Neural cell (in vitro differentiated cells): ENCODE measurements around the gene NDUFA5. TPM values are rescaled to one million over a fixed set of nuclear protein-coding genes. Genes with fewer than 3 reads are reported as not detected.

Experiments used
- H2AFZ ChIP-seq: fragments of 200-600, 300-800 bp; sonication (generic), shearing (Covaris generic); 2 replicates; pipeline ENCODE4 v1.6.0; 2014; ENCODE audit warnings: low read depth, mild to moderate bottlenecking, antibody characterized with exemption, low read length, moderate library complexity
- H3F3A ChIP-seq: fragments of 200-600 bp; shearing (Covaris generic); 2 replicates; pipeline ENCODE4 v1.6.1; 2016; ENCODE audit warnings: mild to moderate bottlenecking, moderate library complexity, mixed read lengths, antibody characterized with exemption, low read length; ENCODE audit not compliant: insufficient read depth, poor library complexity, severe bottlenecking
- H3K27ac ChIP-seq: fragments of 200-600, 300-800 bp; sonication (generic), shearing (Covaris generic); 2 replicates; pipeline ENCODE4 v1.5.1; 2014; ENCODE audit warnings: mild to moderate bottlenecking, low read length, moderate library complexity
- H3K27me3 ChIP-seq: fragments of 300-800, 200-600 bp; sonication (generic), shearing (Covaris generic); 2 replicates; pipeline ENCODE4 v1.6.0; 2014; ENCODE audit warnings: mild to moderate bottlenecking, low read depth, low read length, moderate library complexity; ENCODE audit not compliant: insufficient read depth
- H3K36me3 ChIP-seq: fragments of 300-800, 200-600 bp; sonication (generic), shearing (Covaris generic); 2 replicates; pipeline ENCODE4 v1.5.1; 2014; ENCODE audit warnings: mild to moderate bottlenecking, antibody characterized with exemption, low read length, moderate library complexity; ENCODE audit not compliant: insufficient read depth
- H3K4me2 ChIP-seq: fragments of 300-800, 200-600 bp; sonication (generic), shearing (Covaris generic); 2 replicates; pipeline ENCODE4 v1.6.0; 2014; ENCODE audit warnings: mild to moderate bottlenecking, low read length
- H3K4me3 ChIP-seq: fragments of 300-800, 200-600 bp; sonication (generic), shearing (Covaris generic); 2 replicates; pipeline ENCODE4 v1.5.1; 2014; ENCODE audit warnings: mild to moderate bottlenecking, low read length, moderate library complexity
- H3K79me2 ChIP-seq: fragments of 200-600 bp; shearing (Covaris generic); replicated peaks from 2 replicates; pipeline ENCODE4 v1.6.0; 2014; ENCODE audit warnings: mild to moderate bottlenecking, low read length, moderate library complexity; ENCODE audit not compliant: insufficient read depth
- H3K9ac ChIP-seq: fragments of 300-800, 200-600 bp; sonication (generic), shearing (Covaris generic); 2 replicates; pipeline ENCODE4 v1.6.1; 2016; ENCODE audit warnings: mild to moderate bottlenecking, low read length, mixed read lengths
- H3K9me2 ChIP-seq: fragments of 200-600 bp; shearing (Covaris generic); 2 replicates; pipeline ENCODE4 v1.6.1; 2016; ENCODE audit warnings: mild to moderate bottlenecking, low read length, mixed read lengths; ENCODE audit not compliant: insufficient read depth
- H3K9me3 ChIP-seq: fragments of 200-600, 300-800 bp; sonication (generic), shearing (Covaris generic); 2 replicates; pipeline ENCODE4 v1.6.1; 2016; ENCODE audit warnings: mild to moderate bottlenecking, mixed run types, low read length, moderate library complexity, mixed read lengths
- H4K20me1 ChIP-seq: fragments of 200-600 bp; shearing (Covaris generic); 2 replicates; pipeline ENCODE4 v1.6.1; 2016; ENCODE audit warnings: mild to moderate bottlenecking, mixed run types; ENCODE audit not compliant: insufficient read depth
- CTCF ChIP-seq: fragments of 450-650 bp; IDR thresholded peaks from 2 replicates; pipeline ENCODE4 v1.5.1; 2014; ENCODE audit warnings: antibody characterized with exemption, mild to moderate bottlenecking, moderate library complexity; ENCODE audit not compliant: poor library complexity, severe bottlenecking
- EP300 ChIP-seq: fragments of 450-650 bp; conservative IDR thresholded peaks from 2 replicates; pipeline ENCODE4 v1.6.1; 2014; ENCODE audit warnings: antibody characterized with exemption, mild to moderate bottlenecking, moderate library complexity; ENCODE audit not compliant: poor library complexity, severe bottlenecking
- EZH2 ChIP-seq: fragments of 200-600, 300-800 bp; shearing (Covaris generic), sonication (generic); IDR thresholded peaks from 2 replicates; pipeline ENCODE4 v1.6.1; 2014; ENCODE audit warnings: antibody characterized with exemption, low read length, borderline replicate concordance, mild to moderate bottlenecking; ENCODE audit not compliant: insufficient read depth, poor library complexity, severe bottlenecking
- MXI1 ChIP-seq: fragments of 450-650 bp; conservative IDR thresholded peaks from 2 replicates; pipeline ENCODE4 v1.6.1; 2014; ENCODE audit warnings: antibody characterized with exemption, mild to moderate bottlenecking; ENCODE audit not compliant: poor library complexity, severe bottlenecking
- POLR2AphosphoS5 ChIP-seq: IDR thresholded peaks from 2 replicates; pipeline ENCODE4 v1.6.1; 2012
- RAD21 ChIP-seq: fragments of 450-650 bp; conservative IDR thresholded peaks from 2 replicates; pipeline ENCODE4 v1.6.1; 2014; ENCODE audit warnings: antibody characterized with exemption, mild to moderate bottlenecking, moderate library complexity
- SMC3 ChIP-seq: fragments of 450-650 bp; conservative IDR thresholded peaks from 2 replicates; pipeline ENCODE4 v1.6.1; 2014; ENCODE audit warnings: antibody characterized with exemption, mild to moderate bottlenecking, moderate library complexity; ENCODE audit not compliant: poor library complexity
- TAF1 ChIP-seq: IDR thresholded peaks from 2 replicates; pipeline ENCODE4 v1.6.1; 2012; ENCODE audit warnings: low read depth
- polyA plus RNA-seq: library from polyadenylated mRNA; depleted of rRNA; stranded (reverse); fragments of >200 nt; gene quantifications from 2 replicates; pipeline ENCODE4 v1.2.3, GENCODE V29; 2014
- TF ChIP-seq, protein P1 (sequence below): IDR thresholded peaks from 2 replicates; pipeline ENCODE4 v1.6.1; 2012; ENCODE audit warnings: borderline replicate concordance

Gene NDUFA5
- polyA plus RNA-seq, 1 donor from 2014 or later: 406 TPM

DNA sequence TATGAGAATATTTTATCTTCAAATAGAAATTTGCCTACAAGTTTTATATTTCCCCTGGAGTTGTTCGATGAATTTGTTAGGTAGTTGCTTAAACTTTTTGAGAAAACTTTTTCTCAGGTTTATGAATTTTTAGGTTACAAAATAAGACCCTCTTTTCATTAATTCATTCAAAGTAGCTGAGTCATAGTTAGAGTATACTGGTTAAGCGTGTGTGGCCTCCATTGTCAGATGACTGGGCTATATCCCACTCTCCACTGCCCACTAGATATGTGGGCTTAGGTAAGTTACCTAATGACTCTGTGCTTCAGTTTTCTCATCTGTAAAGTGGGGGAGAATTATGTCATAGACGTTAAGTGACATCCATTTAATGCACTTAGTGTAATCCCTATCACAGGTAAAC is 45.0 kb upstream of the NDUFA5 start:
- H2AFZ ChIP-seq: no peak overlapping the region
- no peak overlapping the region for H3K9ac ChIP-seq
- no peaks in the 10 kb centered on the region for H3K36me3 ChIP-seq
- no peak overlapping the region for H3K4me2 ChIP-seq
- no peaks in the 10 kb centered on the region for H3K9me2 ChIP-seq
- no peaks in the 10 kb centered on the region for H3K9me3 ChIP-seq
- no peaks in the 10 kb centered on the region for H3K79me2 ChIP-seq
- no peak overlapping the region for H3K4me3 ChIP-seq
- H4K20me1 ChIP-seq: no peaks in the 10 kb centered on the region
- H3F3A ChIP-seq: no peaks in the 10 kb centered on the region
- TF ChIP-seq CTCF (no peak), TAF1 (no peak), MXI1 (no peak), SMC3 (no peak), RAD21 (no peak)
- H3K27ac ChIP-seq: no peak overlapping the region
- no peaks in the 10 kb centered on the region for H3K27me3 ChIP-seq

DNA sequence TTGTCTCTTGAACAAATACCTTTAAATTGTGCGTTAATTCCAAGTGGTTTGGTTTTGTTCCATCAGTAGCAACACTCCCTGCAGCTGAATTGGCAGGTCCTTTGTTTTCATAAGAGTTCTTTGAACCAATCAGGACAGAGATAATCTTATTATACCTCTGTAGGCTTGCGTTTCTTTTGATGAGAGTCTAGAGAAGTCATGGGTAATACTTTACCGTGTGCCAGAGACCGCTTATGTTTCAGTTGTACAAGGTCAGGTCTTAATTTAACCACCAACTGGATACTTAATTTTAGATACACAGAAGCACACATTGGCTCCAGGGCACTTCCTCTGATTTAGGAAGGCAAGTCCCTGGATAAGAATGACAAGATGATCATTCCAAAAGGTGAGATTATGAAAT is 43.9 kb upstream of the NDUFA5 start, which contains the start of gene ASB15:
Gene ASB15 (plus strand): TSS at position 292 of the 400 bp plus-strand sequence. CDS start 12,682 bp downstream, outside the sequence.
- no peaks in the 10 kb centered on the region for H3K79me2 ChIP-seq
- no peak within 1 kb of the TSS for H2AFZ ChIP-seq
- H3K4me2 ChIP-seq: no peak within 1 kb of the TSS
- no peaks in the 10 kb centered on the region for H4K20me1 ChIP-seq
- no peak within 1 kb of the TSS for H3K9ac ChIP-seq
- H3F3A ChIP-seq: no peaks in the 10 kb centered on the region
- no peak for TF ChIP-seq TAF1
- TF ChIP-seq MXI1: no peak
- TF ChIP-seq, protein P1, sequence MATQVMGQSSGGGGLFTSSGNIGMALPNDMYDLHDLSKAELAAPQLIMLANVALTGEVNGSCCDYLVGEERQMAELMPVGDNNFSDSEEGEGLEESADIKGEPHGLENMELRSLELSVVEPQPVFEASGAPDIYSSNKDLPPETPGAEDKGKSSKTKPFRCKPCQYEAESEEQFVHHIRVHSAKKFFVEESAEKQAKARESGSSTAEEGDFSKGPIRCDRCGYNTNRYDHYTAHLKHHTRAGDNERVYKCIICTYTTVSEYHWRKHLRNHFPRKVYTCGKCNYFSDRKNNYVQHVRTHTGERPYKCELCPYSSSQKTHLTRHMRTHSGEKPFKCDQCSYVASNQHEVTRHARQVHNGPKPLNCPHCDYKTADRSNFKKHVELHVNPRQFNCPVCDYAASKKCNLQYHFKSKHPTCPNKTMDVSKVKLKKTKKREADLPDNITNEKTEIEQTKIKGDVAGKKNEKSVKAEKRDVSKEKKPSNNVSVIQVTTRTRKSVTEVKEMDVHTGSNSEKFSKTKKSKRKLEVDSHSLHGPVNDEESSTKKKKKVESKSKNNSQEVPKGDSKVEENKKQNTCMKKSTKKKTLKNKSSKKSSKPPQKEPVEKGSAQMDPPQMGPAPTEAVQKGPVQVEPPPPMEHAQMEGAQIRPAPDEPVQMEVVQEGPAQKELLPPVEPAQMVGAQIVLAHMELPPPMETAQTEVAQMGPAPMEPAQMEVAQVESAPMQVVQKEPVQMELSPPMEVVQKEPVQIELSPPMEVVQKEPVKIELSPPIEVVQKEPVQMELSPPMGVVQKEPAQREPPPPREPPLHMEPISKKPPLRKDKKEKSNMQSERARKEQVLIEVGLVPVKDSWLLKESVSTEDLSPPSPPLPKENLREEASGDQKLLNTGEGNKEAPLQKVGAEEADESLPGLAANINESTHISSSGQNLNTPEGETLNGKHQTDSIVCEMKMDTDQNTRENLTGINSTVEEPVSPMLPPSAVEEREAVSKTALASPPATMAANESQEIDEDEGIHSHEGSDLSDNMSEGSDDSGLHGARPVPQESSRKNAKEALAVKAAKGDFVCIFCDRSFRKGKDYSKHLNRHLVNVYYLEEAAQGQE: no peak
- TF ChIP-seq POLR2AphosphoS5: no peak
- TF ChIP-seq EZH2: no peak
- no peak for TF ChIP-seq SMC3
- no peak for TF ChIP-seq EP300
- no peak for TF ChIP-seq CTCF
- no peak for TF ChIP-seq RAD21
- H3K27me3 ChIP-seq: no peaks in the 10 kb centered on the region
- no peak within 1 kb of the TSS for H3K4me3 ChIP-seq
- no peaks in the 10 kb centered on the region for H3K9me3 ChIP-seq
- H3K27ac ChIP-seq: no peak within 1 kb of the TSS
- no peaks in the 10 kb centered on the region for H3K9me2 ChIP-seq
- no peaks in the 10 kb centered on the region for H3K36me3 ChIP-seq
